ENCODE results near the gene CDYL2.
"Not testable (repeated sequence)": the region's sequence is repeated elsewhere in the genome, so short reads cannot be mapped to it uniquely, and the experiment has no call there.

The CDYL2 gene

DNA sequence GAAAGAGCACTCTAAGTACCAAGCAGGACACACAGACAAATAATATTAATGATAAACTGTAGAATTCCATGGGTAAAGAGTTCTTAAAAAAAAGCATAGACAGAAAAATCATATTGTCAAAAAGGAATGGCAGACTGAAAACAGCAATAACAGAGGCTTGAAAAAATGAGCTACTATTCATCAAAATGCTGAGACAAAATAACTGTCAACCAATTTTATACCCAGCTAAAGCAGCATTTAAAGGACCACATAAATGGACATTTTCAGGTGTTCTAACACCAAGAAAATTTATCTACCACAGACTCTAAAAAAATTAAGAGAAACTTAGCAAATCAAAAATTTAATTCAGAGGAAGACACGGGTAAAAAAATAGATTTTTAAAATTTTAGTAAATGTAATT, 144.5 kb downstream of the CDYL2 start:
- H3K4me3 ChIP-seq (ENCODE audit: low read length), result no peak overlapping the region
- no peak for DNase-seq (ENCODE audit: low read depth, low spot score)

DNA sequence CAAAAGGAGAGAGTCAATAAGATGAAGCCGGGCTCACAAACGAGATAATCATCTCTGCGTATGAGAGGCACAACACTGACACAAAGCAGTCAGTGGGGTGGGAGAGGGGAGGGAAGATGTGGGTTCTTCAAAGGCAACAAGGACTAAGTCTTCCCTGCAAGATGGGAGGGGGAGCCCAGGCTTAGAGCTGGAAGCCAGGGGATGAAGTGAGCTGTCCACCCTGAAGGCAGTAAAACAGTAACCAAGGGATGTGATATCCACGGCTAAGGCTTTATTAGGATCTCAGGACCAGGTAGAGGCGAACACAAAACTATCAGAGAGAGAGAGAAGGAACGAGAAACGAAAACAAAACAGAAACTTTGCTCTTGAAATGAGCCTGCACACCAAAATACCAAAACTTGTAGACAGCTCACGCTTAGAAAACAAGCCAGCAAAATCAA, 147.7 kb downstream of the CDYL2 start:
- no peak overlapping the region for H3K4me3 ChIP-seq (ENCODE audit: low read length)
- no peak for DNase-seq (ENCODE audit: low read depth, low spot score)

DNA sequence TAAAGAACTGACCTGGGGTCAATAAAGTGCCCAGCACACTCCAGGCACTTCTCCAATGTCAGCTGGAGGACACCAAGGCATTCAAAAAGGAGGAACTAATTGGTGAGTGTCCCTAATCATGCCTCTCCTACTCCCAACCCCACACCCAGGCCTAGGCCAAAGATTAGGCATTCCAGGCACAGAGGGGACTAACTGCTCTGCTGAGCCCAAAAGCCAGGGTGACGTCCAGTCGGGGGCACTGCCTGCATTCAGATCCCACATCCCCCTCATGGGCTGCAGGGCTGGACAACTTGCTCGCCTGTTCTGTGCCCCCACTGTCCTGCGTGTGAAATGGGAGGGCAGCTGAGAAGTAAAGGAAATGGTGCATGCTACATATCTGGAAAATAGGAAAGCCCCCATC, 148.2 kb downstream of the CDYL2 start:
- H3K4me3 ChIP-seq (ENCODE audit: low read length), result no peak overlapping the region

DNA sequence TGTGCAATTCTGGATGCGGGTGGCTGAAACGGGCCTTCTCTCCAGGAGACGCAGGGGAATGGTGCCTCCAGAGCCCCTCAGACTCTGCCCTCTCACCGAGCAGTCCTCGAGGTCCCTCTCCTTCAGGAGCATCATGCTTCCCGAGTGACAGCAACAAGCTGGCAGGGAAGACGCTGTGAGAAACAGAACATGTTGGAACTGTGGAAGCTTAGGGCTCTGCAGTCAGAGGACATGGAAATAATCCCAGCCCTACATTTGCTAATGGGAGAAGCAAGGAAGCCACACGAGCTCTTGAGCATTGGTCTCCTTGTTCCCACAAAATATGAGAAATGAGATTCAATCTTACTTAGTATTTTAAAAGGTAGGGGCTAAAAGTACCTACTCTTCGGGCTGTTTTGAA, 148.6 kb downstream of the CDYL2 start:
- no peak for DNase-seq (ENCODE audit: low read depth, low spot score)
- no peak overlapping the region for H3K4me3 ChIP-seq (ENCODE audit: low read length)

More for the DNA sequence above, 148.2 kb downstream of the CDYL2 start:
- no peak for DNase-seq (ENCODE audit: low read depth, low spot score)

DNA sequence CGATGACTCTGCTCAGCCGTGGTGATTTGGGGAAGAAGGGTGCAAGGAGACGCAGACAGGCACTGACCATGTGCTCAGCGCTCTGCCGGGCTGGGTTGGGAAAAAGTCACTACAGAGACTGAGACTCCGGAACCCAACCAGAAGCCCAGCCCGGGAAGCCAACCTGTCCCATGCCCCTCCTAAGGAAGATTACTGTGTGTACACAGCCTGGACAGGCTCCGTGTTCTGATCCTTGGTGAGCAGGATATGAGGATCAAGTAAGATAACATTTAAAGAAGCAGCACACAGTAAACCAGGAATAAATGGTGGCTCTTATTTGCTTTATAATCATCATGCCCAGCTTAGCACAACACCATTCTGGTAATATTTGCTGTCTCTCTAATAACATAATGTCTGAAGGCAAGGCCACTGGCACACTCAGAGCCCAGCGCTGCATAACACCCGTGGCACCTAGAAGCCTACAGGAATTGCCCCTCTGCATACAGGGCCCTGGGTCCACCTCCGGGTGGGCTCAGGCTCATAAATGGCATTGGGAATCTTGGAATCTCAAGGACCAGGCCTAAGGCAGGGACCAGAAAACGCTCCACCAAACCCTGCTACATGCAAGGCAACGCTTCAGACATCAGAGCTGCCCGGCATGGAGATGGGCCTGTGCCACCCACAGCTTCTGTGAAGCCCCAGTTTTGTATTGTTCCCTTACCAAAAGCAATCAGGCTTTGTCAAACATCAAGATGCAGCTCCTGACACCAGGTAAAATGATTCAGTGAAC, 150.1 kb downstream of the CDYL2 start:
- H3K4me3 ChIP-seq (ENCODE audit: low read length), result no peak overlapping the region
- no peak for DNase-seq (ENCODE audit: low read depth, low spot score)

DNA sequence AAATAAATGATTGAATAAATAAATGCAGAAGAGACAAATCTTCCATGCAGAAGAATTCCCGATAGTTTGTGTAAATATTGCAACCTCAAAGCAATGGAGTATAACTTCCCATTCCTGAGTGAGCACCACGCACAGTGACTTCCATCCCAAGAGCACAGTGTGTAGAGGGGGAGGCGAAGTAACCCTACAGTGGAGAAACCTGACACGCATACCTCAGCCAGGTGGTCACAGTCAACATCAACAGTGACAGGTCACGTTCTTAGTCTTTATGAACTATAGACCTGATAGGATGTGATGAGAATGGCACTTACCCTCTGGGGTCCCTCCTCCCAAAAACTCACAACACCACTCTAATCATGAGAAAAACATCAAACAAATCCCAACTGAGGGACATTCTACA, 152.0 kb downstream of the CDYL2 start:
- H3K4me3 ChIP-seq (ENCODE audit: low read length), result no peak overlapping the region
- DNase-seq (ENCODE audit: low read depth, low spot score), result no peak

DNA sequence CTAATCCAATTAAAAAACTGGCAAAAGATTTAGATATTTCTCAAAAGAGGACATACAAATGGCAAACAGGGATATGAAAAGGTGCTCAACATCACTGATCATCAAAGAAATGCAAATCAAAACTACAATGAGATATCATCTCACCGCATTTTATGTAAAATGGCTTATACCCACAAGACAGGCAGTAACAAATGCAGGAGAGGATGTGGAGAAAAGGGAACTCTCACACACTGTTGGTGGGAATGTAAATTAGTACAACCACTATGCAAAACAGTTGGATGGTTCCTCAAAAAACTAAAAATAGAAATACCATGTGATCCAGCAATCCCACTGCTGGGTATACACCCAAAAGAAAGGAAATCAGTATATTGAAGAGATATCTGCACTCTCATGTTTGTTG, 154.1 kb downstream of the CDYL2 start:
- not testable (repeated sequence) for H3K4me3 ChIP-seq (ENCODE audit: low read length)
- DNase-seq (ENCODE audit: low read depth, low spot score), result peak; percentile 43

DNA sequence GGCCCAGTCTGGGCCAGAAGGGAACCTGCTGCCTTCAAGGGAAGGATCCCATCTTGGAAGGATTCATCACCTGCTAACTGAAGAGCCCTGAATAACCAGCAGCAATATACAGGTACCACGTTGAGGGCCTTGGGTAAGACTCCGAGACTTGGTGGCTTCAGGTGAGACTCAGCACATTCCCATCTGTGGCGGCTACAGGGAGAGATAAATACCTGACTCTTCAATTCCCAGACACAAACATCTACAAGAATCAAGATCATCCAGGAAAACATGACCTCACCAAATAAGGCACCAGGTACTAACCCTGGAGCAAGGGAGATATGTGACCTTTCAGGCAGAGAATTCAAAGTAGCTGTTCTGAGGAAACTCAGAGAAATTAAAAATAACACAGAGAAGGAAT, 164.1 kb downstream of the CDYL2 start:
- DNase-seq (ENCODE audit: low read depth, low spot score), result no peak
- no peak overlapping the region for H3K4me3 ChIP-seq (ENCODE audit: low read length)

DNA sequence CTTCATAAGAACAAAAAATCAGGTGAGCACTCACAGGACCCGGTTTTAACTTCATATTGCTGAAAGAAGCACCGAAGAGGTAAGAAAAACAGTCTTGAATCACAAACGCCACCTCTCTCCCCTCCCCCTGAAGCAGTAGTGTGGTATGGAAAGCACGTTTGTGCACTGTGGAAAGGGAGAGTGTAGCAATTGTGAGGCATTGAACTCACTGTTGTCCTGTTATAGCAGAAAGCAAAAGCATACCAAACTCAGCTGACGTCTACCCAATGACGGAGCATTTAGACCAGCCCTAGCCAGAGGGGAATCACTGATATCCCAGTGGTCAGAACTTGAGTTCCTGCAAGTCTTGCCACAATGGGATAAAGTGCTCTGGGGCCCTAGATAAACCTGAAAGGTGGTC, 164.8 kb downstream of the CDYL2 start:
- no peak for DNase-seq (ENCODE audit: low read depth, low spot score)
- H3K4me3 ChIP-seq (ENCODE audit: low read length), result no peak overlapping the region

DNA sequence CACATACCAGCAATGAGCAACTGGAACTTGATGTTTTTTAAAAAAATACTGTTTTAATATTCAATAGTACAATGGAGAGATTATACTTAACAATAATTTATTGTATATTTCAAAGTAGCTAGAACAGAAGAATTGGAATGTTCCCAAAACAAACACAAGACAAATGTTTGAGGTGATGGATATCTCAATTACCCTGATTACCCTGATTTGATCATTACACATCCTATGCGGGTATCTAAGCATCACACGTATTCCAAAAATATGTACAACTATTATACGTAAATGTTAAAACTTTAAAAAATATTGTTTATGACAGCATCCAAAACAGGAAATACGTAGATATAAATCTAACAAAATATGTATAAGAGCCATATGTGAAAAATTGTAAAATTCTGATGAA, 166.8 kb downstream of the CDYL2 start:
- H3K4me3 ChIP-seq (ENCODE audit: low read length), result no peak overlapping the region
- no peak for DNase-seq (ENCODE audit: low read depth, low spot score)

DNA sequence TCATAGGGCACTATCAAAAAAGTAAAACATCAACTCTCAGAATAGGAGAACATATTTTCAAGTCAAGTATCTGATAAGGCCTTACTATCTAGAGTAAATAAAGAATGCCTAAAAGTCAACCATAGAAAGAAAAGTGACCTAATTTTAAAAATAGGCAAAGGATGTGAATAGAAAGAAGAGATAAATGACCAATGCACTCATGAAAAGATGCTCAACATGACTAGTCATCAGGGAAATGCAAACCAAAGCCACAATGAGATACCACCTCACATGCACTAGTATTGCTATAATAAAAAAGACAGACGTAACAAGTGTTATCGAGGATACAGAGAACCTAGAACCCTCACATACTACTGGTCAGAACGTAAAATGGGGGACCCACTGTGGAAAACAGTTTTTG, 172.8 kb downstream of the CDYL2 start:
- no peak for DNase-seq (ENCODE audit: low read depth, low spot score)
- no peak overlapping the region for H3K4me3 ChIP-seq (ENCODE audit: low read length)

DNA sequence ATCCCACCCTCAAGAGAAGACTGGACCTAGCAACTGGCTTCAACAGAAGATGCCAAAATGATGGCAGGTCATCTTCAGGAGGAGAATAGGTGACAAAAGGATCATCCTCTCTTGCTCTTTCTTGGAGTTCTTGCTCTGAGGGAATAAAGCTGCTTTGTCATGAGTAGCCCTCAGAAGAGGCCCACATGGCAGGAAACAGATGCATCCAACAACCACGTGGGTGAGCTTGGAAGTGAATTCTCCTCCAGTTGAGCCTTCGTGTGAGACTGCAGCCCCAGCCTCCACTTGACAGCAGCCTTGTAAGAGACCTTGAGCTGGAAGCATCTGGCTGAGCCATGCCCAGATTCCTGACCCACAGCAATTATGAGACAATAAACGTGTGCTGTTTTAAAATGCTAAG, 176.1 kb downstream of the CDYL2 start:
- no peak for DNase-seq (ENCODE audit: low read depth, low spot score)
- no peak overlapping the region for H3K4me3 ChIP-seq (ENCODE audit: low read length)

DNA sequence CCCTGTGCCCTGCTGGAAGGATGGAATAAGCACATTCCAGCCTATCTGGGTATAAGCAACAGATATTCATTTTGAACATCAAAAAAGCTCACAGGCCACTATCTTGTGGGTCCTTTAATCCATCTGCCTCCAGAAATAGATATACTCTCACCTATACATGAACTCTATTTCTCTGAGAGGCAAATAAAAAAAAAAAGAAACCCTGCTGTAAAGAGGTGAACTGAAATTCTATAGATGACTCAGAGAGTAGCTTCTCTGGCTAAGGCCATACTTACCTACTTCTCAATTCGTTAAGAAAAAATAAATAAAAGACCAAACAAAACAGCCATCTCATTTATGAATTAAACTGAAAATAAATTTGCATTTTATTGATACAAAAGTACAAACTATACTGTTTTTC, 177.3 kb downstream of the CDYL2 start:
- H3K4me3 ChIP-seq (ENCODE audit: low read length), result no peak overlapping the region
- no peak for DNase-seq (ENCODE audit: low read depth, low spot score)

DNA sequence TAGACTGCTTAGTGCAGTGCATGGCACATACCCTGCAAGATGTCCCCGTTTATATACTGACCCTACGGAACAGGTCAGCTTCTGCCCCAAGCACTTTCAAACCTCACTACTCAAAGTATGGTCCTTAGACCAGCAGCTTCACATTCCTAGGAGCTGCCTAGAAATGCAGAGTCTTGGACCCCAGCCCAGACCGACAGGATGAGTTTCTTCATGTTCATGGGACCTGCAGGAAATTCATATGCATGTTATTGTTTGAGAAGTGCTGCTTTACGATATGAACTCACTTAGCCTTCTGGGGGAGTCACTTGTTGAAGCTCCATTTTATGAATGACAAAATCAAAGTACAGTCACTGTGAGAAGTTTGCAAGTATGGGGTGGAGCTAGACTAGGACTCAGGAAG, 181.0 kb downstream of the CDYL2 start:
- DNase-seq (ENCODE audit: low read depth, low spot score), result no peak
- no peak overlapping the region for H3K4me3 ChIP-seq (ENCODE audit: low read length)

DNA sequence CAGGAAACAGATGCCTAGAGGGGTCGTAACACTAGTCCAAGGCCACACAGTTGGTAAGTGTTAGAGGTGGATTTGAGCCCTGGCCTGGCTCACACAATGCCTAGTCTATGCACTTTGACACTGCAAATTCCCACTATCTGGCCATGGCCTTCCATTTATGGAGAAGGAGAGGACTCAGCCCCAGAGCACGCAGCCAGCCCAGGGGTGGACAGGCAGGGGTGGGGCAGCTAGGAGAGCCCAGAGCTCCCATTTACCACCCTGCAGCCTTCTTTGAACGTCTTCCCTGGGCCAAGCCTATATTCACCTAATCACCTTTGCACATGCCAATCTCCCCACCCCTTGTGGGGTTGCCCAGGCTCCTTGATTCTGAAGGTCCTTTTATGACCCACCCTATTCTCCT, 182.4 kb downstream of the CDYL2 start:
- H3K4me3 ChIP-seq (ENCODE audit: low read length), result no peak overlapping the region
- no peak for DNase-seq (ENCODE audit: low read depth, low spot score)

DNA sequence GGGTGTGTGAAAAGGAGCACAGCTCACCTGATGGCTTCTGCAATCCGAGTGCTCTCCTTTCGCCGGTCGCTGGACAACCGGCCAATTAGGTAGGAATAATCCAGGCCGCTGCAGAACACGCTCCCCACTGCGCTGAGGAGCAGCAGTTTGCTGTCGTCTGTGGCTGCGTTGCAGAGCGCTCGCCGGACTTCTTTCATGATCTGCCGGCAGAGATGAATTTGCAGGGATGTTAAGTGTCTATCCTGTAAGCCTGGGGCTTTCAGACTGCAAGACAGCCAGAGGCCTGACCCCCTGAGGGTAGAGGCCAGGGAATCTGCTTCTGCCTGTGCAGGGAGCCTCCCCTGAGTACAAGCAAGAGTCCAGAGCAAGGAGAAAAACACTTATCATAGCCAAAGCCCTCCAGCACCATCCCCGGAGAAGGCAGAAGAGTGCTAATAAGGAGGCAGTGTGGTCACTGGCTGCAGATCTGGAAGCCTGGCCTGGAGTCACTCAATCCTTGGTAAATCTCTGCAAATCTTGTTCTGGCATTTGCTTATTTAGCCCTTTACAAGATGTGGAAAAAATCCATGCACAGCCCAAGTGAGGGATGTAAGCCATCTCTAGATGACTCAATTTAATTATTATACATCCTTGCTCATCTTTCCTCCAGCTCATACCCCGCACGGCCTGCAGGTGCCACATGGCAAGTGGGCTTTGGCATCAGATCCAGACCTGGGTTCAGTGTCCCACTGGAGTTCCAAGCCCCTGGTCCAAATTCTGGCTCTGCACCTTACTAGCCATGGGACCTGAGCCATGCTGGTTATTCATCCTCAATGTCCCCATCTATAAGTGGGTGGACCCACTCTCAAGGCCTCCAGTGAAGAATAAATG, 183.4 kb downstream of the CDYL2 start:
- H3K4me3 ChIP-seq (ENCODE audit: low read length), result no peak overlapping the region
- no peak for DNase-seq (ENCODE audit: low read depth, low spot score)

DNA sequence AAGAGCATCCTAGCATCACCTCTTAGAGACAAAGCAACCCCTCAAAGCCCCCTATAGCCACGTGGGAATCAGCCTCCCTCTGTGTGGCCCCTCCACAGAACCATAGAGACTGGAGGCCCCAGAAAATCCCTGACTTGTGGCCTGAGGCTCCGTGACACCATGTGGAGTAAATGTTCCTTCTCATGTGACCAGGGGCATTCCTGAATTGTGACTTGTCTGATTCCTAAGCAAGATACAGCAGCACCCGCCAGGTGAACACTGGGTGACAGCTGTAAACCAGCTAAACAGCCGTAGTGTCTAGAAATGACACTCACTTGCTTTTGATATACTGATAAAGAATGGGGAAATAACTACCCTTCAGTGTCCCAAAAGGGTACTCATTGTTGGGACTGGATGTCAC, 184.6 kb downstream of the CDYL2 start:
- H3K4me3 ChIP-seq (ENCODE audit: low read length), result no peak overlapping the region
- no peak for DNase-seq (ENCODE audit: low read depth, low spot score)

DNA sequence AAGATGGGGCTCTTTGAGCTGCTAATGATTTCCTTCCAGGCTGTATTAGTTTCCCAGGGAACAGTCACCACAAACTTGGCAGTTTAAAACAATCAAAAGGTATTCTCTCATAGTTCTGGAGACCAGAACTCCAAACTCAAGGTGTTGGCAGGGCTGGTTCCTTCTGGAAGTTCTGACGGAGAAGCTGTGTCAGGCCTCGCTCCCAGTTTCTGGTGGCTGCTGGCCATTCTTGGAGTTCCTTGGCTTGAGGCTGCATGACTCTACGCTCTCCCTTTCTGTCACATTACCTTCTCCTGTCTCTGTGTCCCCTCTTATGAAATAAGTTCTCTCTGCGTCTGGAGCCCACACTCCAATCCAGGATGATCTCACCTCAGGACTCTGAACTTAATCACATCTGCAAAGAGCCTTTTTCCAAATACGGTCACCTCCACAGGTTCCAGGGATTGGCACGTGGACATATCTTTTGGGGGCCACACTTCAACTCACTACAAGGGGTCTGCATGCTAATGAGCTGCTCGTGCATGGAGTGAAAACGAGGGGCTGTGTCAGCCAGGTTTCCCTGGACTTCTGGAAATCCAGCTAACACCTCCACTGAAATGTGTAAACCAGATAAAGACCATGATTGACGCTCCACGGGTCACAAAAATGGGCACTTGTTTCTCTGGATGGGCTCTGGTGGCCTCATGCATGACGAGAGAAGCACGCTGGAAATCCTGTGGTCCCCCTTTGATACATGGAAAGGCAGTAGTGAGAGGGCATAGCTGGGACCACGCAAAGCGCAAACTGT, 185.3 kb downstream of the CDYL2 start:
- H3K4me3 ChIP-seq (ENCODE audit: low read length), result no peak overlapping the region
- no peak for DNase-seq (ENCODE audit: low read depth, low spot score)

DNA sequence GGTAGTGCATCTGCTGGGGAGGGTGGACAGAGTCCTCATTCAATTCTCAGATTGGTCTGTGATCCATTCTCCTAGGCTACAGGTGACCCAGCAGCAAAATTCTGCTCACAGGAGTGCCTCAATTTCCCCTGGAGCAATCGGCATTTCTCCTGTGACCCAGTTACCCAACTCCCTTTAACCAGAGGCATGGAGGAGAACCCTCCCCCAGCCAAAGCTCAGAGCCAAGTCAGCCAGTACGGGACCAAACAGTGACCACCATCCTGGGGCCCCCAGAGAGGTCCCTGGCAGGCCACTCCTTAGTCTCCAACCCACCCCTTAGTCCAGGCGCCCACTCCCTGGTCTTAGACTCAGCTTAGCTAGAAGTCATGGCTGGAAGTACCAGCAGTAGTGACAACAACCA, 188.0 kb downstream of the CDYL2 start:
- H3K4me3 ChIP-seq (ENCODE audit: low read length), result no peak overlapping the region
- no peak for DNase-seq (ENCODE audit: low read depth, low spot score)

DNA sequence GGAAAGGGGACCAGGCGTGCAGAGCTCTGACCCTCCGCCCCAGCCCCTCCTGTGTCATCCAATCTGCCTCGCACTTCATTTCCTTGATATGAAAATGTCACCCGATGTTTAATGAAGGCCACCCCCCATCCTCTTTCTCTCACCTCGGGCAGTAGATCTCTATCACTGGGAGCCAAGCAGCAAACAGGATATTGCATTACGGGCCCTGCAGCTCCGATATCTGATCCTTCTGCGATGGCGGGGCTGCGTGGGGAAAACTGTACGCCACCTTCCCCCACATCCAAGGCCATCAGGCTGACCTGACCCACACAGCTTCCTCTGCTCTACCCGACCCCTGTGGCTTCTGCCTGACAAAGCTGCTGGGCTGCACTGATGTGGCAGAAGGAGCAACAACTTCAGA, 188.7 kb downstream of the CDYL2 start:
- no peak for DNase-seq (ENCODE audit: low read depth, low spot score)
- no peak overlapping the region for H3K4me3 ChIP-seq (ENCODE audit: low read length)
